Measurements from ENCODE around the gene PTPRZ1. TPM values are rescaled to one million over a fixed set of nuclear protein-coding genes. Genes with fewer than 3 reads are reported as not detected.

PTPRZ1 gene
- total RNA-seq, 1 donor from 2014 or later: 154 TPM

GRCh38 chr7:121953601-121954000 lies 80.6 kb downstream of the PTPRZ1 start:
- H3K4me1 Mint-ChIP-seq: peaks cover 2% of the 10 kb centered on the region
- H3K9me3 Mint-ChIP-seq: peaks cover 2% of the 10 kb centered on the region
- Histone ChIP-seq H3K4me3 (no peak overlapping the region), H3K4me1 (peaks cover 3% of the 10 kb centered on the region), H3K9ac (no peak overlapping the region), H3K79me2 (ENCODE audit: low read depth) (peaks cover 41% of the 10 kb centered on the region), H3K27ac (no peak overlapping the region), H3F3A (ENCODE audit: low read depth) (no peaks in the 10 kb centered on the region), H2AFZ (replicated peaks) (no peak overlapping the region), H3K36me3 (no peaks in the 10 kb centered on the region), H3K27me3 (no peaks in the 10 kb centered on the region), H4K20me1 (ENCODE audit: low read depth) (no peaks in the 10 kb centered on the region), H3K9me3 (ENCODE audit: low read depth) (no peaks in the 10 kb centered on the region), H3K4me2 (no peak overlapping the region)
- no peak for DNase-seq (ENCODE audit: low spot score)
- H3K36me3 Mint-ChIP-seq: peaks cover 38% of the 10 kb centered on the region
- no peak overlapping the region for H3K4me3 Mint-ChIP-seq
- no peak overlapping the region for H3K27ac Mint-ChIP-seq
- H3K27me3 Mint-ChIP-seq (ENCODE audit: insufficient read depth, low read depth): no peaks in the 10 kb centered on the region
- TF ChIP-seq EZH2 (IDR thresholded peaks at IDR 0.05) (no peak), CTCF (IDR thresholded peaks at IDR 0.05) (no peak), EZH2phosphoT487 (IDR thresholded peaks at IDR 0.05) (no peak)

- Histone ChIP-seq H3K4me1 (peaks cover 3% of the 10 kb centered on the region), H3K4me2 (no peak overlapping the region), H2AFZ (replicated peaks) (no peak overlapping the region), H3K27ac (no peak overlapping the region), H3K9ac (no peak overlapping the region), H4K20me1 (ENCODE audit: low read depth) (no peaks in the 10 kb centered on the region), H3K4me3 (no peak overlapping the region), H3F3A (ENCODE audit: low read depth) (no peaks in the 10 kb centered on the region), H3K27me3 (no peaks in the 10 kb centered on the region), H3K79me2 (ENCODE audit: low read depth) (peaks cover 37% of the 10 kb centered on the region), H3K36me3 (no peaks in the 10 kb centered on the region), H3K9me3 (ENCODE audit: low read depth) (no peaks in the 10 kb centered on the region)
- DNase-seq (ENCODE audit: low spot score): no peak
- Mint-ChIP-seq H3K27ac (no peak overlapping the region), H3K4me3 (no peak overlapping the region), H3K36me3 (peaks cover 33% of the 10 kb centered on the region), H3K27me3 (ENCODE audit: insufficient read depth, low read depth) (no peaks in the 10 kb centered on the region), H3K9me3 (peaks cover 2% of the 10 kb centered on the region), H3K4me1 (peaks cover 2% of the 10 kb centered on the region)
- no peak for TF ChIP-seq CTCF (IDR thresholded peaks at IDR 0.05)
- TF ChIP-seq EZH2 (IDR thresholded peaks at IDR 0.05): no peak
- TF ChIP-seq EZH2phosphoT487 (IDR thresholded peaks at IDR 0.05): no peak
Observed at GRCh38 chr7:121954803-121955202, 81.8 kb downstream of the PTPRZ1 start.

- Histone ChIP-seq H3K4me1 (peaks cover 3% of the 10 kb centered on the region), H3K36me3 (no peaks in the 10 kb centered on the region), H3K4me3 (no peak overlapping the region), H3K79me2 (ENCODE audit: low read depth) (peaks cover 37% of the 10 kb centered on the region), H2AFZ (replicated peaks) (no peak overlapping the region), H3K9me3 (ENCODE audit: low read depth) (no peaks in the 10 kb centered on the region), H3F3A (ENCODE audit: low read depth) (peaks cover 4% of the 10 kb centered on the region), H4K20me1 (ENCODE audit: low read depth) (no peaks in the 10 kb centered on the region), H3K4me2 (no peak overlapping the region), H3K9ac (no peak overlapping the region), H3K27ac (no peak overlapping the region), H3K27me3 (no peaks in the 10 kb centered on the region)
- no peak overlapping the region for H3K27ac Mint-ChIP-seq
- no peak overlapping the region for H3K4me3 Mint-ChIP-seq
- H3K4me1 Mint-ChIP-seq: peaks cover 12% of the 10 kb centered on the region
- H3K9me3 Mint-ChIP-seq: no peaks in the 10 kb centered on the region
- no peaks in the 10 kb centered on the region for H3K27me3 Mint-ChIP-seq (ENCODE audit: insufficient read depth, low read depth)
- H3K36me3 Mint-ChIP-seq: peaks cover 23% of the 10 kb centered on the region
- no peak for DNase-seq (ENCODE audit: low spot score)
- TF ChIP-seq EZH2 (IDR thresholded peaks at IDR 0.05): no peak
Observed at GRCh38 chr7:121957626-121958025, 84.7 kb downstream of the PTPRZ1 start.

- H3F3A ChIP-seq (ENCODE audit: low read depth): peaks cover 4% of the 10 kb centered on the region
- TF ChIP-seq EZH2phosphoT487 (IDR thresholded peaks at IDR 0.05) (no peak), CTCF (IDR thresholded peaks at IDR 0.05) (no peak), EZH2 (IDR thresholded peaks at IDR 0.05) (no peak)
- H3K79me2 ChIP-seq (ENCODE audit: low read depth): peaks cover 44% of the 10 kb centered on the region
- H3K4me3 Mint-ChIP-seq: no peak overlapping the region
- H2AFZ ChIP-seq (replicated peaks): no peak overlapping the region
- no peaks in the 10 kb centered on the region for H3K9me3 ChIP-seq (ENCODE audit: low read depth)
- H3K27ac Mint-ChIP-seq: no peak overlapping the region
- no peak overlapping the region for H3K9ac ChIP-seq
- peaks cover 2% of the 10 kb centered on the region for H3K9me3 Mint-ChIP-seq
- H3K27ac ChIP-seq: no peak overlapping the region
- no peaks in the 10 kb centered on the region for H3K27me3 Mint-ChIP-seq (ENCODE audit: insufficient read depth, low read depth)
- no peak for DNase-seq (ENCODE audit: low spot score)
- H3K36me3 ChIP-seq: no peaks in the 10 kb centered on the region
- peaks cover 10% of the 10 kb centered on the region for H3K4me1 Mint-ChIP-seq
- H3K27me3 ChIP-seq: no peaks in the 10 kb centered on the region
- no peaks in the 10 kb centered on the region for H3K4me1 ChIP-seq
- peaks cover 18% of the 10 kb centered on the region for H3K36me3 Mint-ChIP-seq
- no peak overlapping the region for H3K4me2 ChIP-seq
- H4K20me1 ChIP-seq (ENCODE audit: low read depth): no peaks in the 10 kb centered on the region
- H3K4me3 ChIP-seq: no peak overlapping the region
Observed at GRCh38 chr7:121960678-121961077, 87.7 kb downstream of the PTPRZ1 start.
